GM23248 (cell line): ENCODE measurements around the gene DIPK1B.

Experiments
- EZH2 ChIP-seq: fragments of 200-600 bp; sonication (generic); IDR thresholded peaks from 2 replicates; pipeline ENCODE4 v1.6.1; 2018; ENCODE audit warnings: antibody characterized with exemption, mild to moderate bottlenecking; ENCODE audit not compliant: insufficient read depth, poor library complexity, severe bottlenecking
- EZH2phosphoT487 ChIP-seq: fragments of 200-600 bp; sonication (generic); IDR thresholded peaks from 2 replicates; pipeline ENCODE4 v1.6.1; 2018; ENCODE audit warnings: antibody characterized with exemption, moderate library complexity, mild to moderate bottlenecking, low read depth; ENCODE audit not compliant: insufficient read depth

GRCh38 chr9:136733611-136734010 lies 21.2 kb downstream of the DIPK1B start:
- no peak for TF ChIP-seq EZH2
- TF ChIP-seq EZH2phosphoT487 = no peak
